H9 (cell line): Measurements from ENCODE around the gene BRI3BP. TPM values are rescaled to one million over a fixed set of nuclear protein-coding genes. Genes with fewer than 3 reads are reported as not detected.

ENCODE experiments used
- DNase-seq: peaks from one replicate; pipeline ENCODE4 v3.0.0-alpha.2; 2017
- H2AFZ ChIP-seq: one replicate; pipeline ENCODE4 v1.6.1; 2013; ENCODE audit warnings: mild to moderate bottlenecking, low read length, control low read depth, moderate library complexity
- H2AK5ac ChIP-seq: 2 replicates; pipeline ENCODE4 v1.6.1; 2013; ENCODE audit warnings: low read length, control low read depth, mixed read lengths; ENCODE audit not compliant: insufficient read length
- H2BK120ac ChIP-seq: one replicate; pipeline ENCODE4 v1.6.1; 2013; ENCODE audit warnings: low read depth, mild to moderate bottlenecking, low read length, control low read depth, inconsistent platforms; ENCODE audit not compliant: poor library complexity, severe bottlenecking
- H2BK12ac ChIP-seq: 2 replicates; pipeline ENCODE4 v1.6.1; 2013; ENCODE audit warnings: low read length, control low read depth, mixed read lengths, low read depth; ENCODE audit not compliant: insufficient read length
- H2BK15ac ChIP-seq: 2 replicates; pipeline ENCODE4 v1.6.1; 2013; ENCODE audit warnings: low read depth, low read length, control low read depth
- H2BK20ac ChIP-seq: one replicate; pipeline ENCODE4 v1.6.1; 2013; ENCODE audit warnings: low read depth, mild to moderate bottlenecking, low read length, control low read depth, inconsistent platforms; ENCODE audit not compliant: poor library complexity, severe bottlenecking
- H2BK5ac ChIP-seq: 2 replicates; pipeline ENCODE4 v1.6.1; 2013; ENCODE audit warnings: low read length, control low read depth, mixed read lengths; ENCODE audit not compliant: insufficient read length
- H3K14ac ChIP-seq: 2 replicates; pipeline ENCODE4 v1.6.1; 2013; ENCODE audit warnings: low read length, control low read depth; ENCODE audit not compliant: insufficient read depth
- H3K18ac ChIP-seq: 2 replicates; pipeline ENCODE4 v1.6.1; 2013; ENCODE audit warnings: low read depth, mild to moderate bottlenecking, mixed read lengths, low read length, control low read depth; ENCODE audit not compliant: insufficient read length
- H3K23ac ChIP-seq: 2 replicates; pipeline ENCODE4 v1.6.1; 2013; ENCODE audit warnings: low read length, control low read depth, mixed read lengths, low read depth; ENCODE audit not compliant: insufficient read length
- H3K23me2 ChIP-seq: 2 replicates; pipeline ENCODE4 v1.6.1; 2013; ENCODE audit warnings: low read depth, mild to moderate bottlenecking, mixed read lengths, low read length, control low read depth; ENCODE audit not compliant: insufficient read length, poor library complexity, severe bottlenecking
- H3K27ac ChIP-seq: 2 replicates; pipeline ENCODE4 v1.5.1; 2013; ENCODE audit warnings: low read length, control low read depth, mixed read lengths, low read depth; ENCODE audit not compliant: insufficient read length
- H3K27me3 ChIP-seq: 2 replicates; pipeline ENCODE4 v1.6.1; 2013; ENCODE audit warnings: low read length, control low read depth, inconsistent platforms; ENCODE audit not compliant: insufficient read depth
- H3K4ac ChIP-seq: 2 replicates; pipeline ENCODE4 v1.6.1; 2013; ENCODE audit warnings: low read depth, mild to moderate bottlenecking, control low read depth, inconsistent platforms, low read length, moderate library complexity
- H3K4me1 ChIP-seq: 2 replicates; pipeline ENCODE4 v1.6.1; 2013; ENCODE audit warnings: low read length, control low read depth, inconsistent platforms; ENCODE audit not compliant: insufficient read depth
- H3K4me2 ChIP-seq: 2 replicates; pipeline ENCODE4 v1.6.1; 2013; ENCODE audit warnings: low read length, control low read depth, mixed read lengths; ENCODE audit not compliant: insufficient read length, insufficient read depth
- H3K56ac ChIP-seq: 2 replicates; pipeline ENCODE4 v1.6.1; 2013; ENCODE audit warnings: low read depth, mild to moderate bottlenecking, mixed read lengths, low read length, control low read depth; ENCODE audit not compliant: insufficient read length
- H3K79me1 ChIP-seq: 2 replicates; pipeline ENCODE4 v1.6.1; 2013; ENCODE audit warnings: low read depth, mild to moderate bottlenecking, moderate library complexity, low read length, control low read depth, inconsistent platforms; ENCODE audit not compliant: insufficient read depth, poor library complexity, severe bottlenecking
- H3K79me2 ChIP-seq: 2 replicates; pipeline ENCODE4 v1.6.1; 2013; ENCODE audit warnings: low read length, control low read depth, inconsistent platforms; ENCODE audit not compliant: insufficient read depth
- H3K9ac ChIP-seq: 2 replicates; pipeline ENCODE4 v1.6.1; 2013; ENCODE audit warnings: low read length, control low read depth, mixed read lengths; ENCODE audit not compliant: insufficient read length; ENCODE audit errors: extremely low read depth
- H3K9me3 ChIP-seq: one replicate; pipeline ENCODE4 v1.6.1; 2013; ENCODE audit warnings: low read depth, low read length, inconsistent platforms; ENCODE audit not compliant: control insufficient read depth
- H3T11ph ChIP-seq: one replicate; pipeline ENCODE4 v1.6.1; 2013; ENCODE audit warnings: mild to moderate bottlenecking, low read length, control low read depth, inconsistent platforms
- H4K20me1 ChIP-seq: one replicate; pipeline ENCODE4 v1.6.1; 2013; ENCODE audit not compliant: control insufficient read depth, insufficient read length, insufficient read depth
- H4K5ac ChIP-seq: 2 replicates; pipeline ENCODE4 v1.6.1; 2013; ENCODE audit warnings: low read depth, mild to moderate bottlenecking, mixed read lengths, low read length, control low read depth; ENCODE audit not compliant: insufficient read length
- H4K8ac ChIP-seq: replicated peaks from 2 replicates; pipeline ENCODE4 v1.6.1; 2013; ENCODE audit warnings: low read length, control low read depth, mixed read lengths, low read depth; ENCODE audit not compliant: insufficient read length
- H4K91ac ChIP-seq: 2 replicates; pipeline ENCODE4 v1.6.1; 2013; ENCODE audit warnings: low read depth, mild to moderate bottlenecking, moderate library complexity, mixed read lengths, low read length, control low read depth; ENCODE audit not compliant: insufficient read length
- H3K27ac Mint-ChIP-seq, 3 experiments: 2 replicates in 2 of 3; 3 replicates in 1 of 3; pipeline ENCODE4 v1.8.0; 2020 to 2021; ENCODE audit warnings: mixed read lengths in 3 of 3, mild to moderate bottlenecking in 1 of 3, moderate library complexity in 1 of 3
- H3K27me3 Mint-ChIP-seq: 2 replicates; pipeline ENCODE4 v1.8.0; 2021; ENCODE audit warnings: low read depth, mild to moderate bottlenecking, moderate library complexity, mixed read lengths
- H3K36me3 Mint-ChIP-seq, 3 experiments: 2 replicates in 2 of 3; 3 replicates in 1 of 3; pipeline ENCODE4 v1.8.0; 2020 to 2021; ENCODE audit warnings: low read depth in 3 of 3, mixed read lengths in 3 of 3; ENCODE audit not compliant: insufficient read depth in 1 of 3
- H3K4me1 Mint-ChIP-seq, 2 experiments: 2 replicates each; pipeline ENCODE4 v1.8.0; 2020; ENCODE audit warnings: mixed read lengths in 2 of 2
- H3K4me3 Mint-ChIP-seq, 2 experiments: 2 replicates in 1 of 2; 3 replicates in 1 of 2; pipeline ENCODE4 v1.8.0; 2020 to 2021; ENCODE audit warnings: mild to moderate bottlenecking in 2 of 2, mixed read lengths in 2 of 2, moderate library complexity in 1 of 2
- H3K9me3 Mint-ChIP-seq, 2 experiments: 2 replicates in 1 of 2; 3 replicates in 1 of 2; pipeline ENCODE4 v1.8.0; 2020; ENCODE audit warnings: mild to moderate bottlenecking in 2 of 2, mixed read lengths in 2 of 2, moderate library complexity in 1 of 2
- WGBS: extraction: QIAGEN DNeasy Blood & Tissue Kit; methylation state at CpG from one replicate; pipeline ENCODE4 v1.1.7; 2013; ENCODE audit warnings: missing lambda C conversion rate, low lambda C conversion rate, mixed read lengths; ENCODE audit not compliant: insufficient read length; ENCODE audit errors: extremely low coverage; 5-methylcytosine and 5-hydroxymethylcytosine counted together
- total RNA-seq: library from RNA; stranded (reverse); gene quantifications from 2 replicates; pipeline ENCODE4 v1.2.1, GENCODE V29; 2021
- TF ChIP-seq, protein P1 (sequence below): fragments of 200-600 bp; sonication (generic); conservative IDR thresholded peaks from 3 replicates; pipeline ENCODE4 v1.8.0; 2021; ENCODE audit warnings: antibody characterized with exemption, mild to moderate bottlenecking

Gene BRI3BP
- total RNA-seq, 1 experiment from 2014 or later: 10.5 TPM

GRCh38 chr12:124949066-124949465 lies 44.4 kb upstream of the BRI3BP start:
- TF ChIP-seq, protein P1, sequence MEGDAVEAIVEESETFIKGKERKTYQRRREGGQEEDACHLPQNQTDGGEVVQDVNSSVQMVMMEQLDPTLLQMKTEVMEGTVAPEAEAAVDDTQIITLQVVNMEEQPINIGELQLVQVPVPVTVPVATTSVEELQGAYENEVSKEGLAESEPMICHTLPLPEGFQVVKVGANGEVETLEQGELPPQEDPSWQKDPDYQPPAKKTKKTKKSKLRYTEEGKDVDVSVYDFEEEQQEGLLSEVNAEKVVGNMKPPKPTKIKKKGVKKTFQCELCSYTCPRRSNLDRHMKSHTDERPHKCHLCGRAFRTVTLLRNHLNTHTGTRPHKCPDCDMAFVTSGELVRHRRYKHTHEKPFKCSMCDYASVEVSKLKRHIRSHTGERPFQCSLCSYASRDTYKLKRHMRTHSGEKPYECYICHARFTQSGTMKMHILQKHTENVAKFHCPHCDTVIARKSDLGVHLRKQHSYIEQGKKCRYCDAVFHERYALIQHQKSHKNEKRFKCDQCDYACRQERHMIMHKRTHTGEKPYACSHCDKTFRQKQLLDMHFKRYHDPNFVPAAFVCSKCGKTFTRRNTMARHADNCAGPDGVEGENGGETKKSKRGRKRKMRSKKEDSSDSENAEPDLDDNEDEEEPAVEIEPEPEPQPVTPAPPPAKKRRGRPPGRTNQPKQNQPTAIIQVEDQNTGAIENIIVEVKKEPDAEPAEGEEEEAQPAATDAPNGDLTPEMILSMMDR: no peak
- Histone ChIP-seq H3K9me3 (no peaks in the 10 kb centered on the region), H3K4me1 (no peaks in the 10 kb centered on the region), H3K14ac (no peak overlapping the region), H2BK12ac (no peak overlapping the region), H3K23me2 (no peaks in the 10 kb centered on the region), H3K56ac (no peak overlapping the region), H2BK20ac (no peak overlapping the region), H2AFZ (no peak overlapping the region), H2BK5ac (no peak overlapping the region), H3K4me2 (no peak overlapping the region), H4K8ac (no peak overlapping the region), H4K5ac (no peak overlapping the region), H3K23ac (no peak overlapping the region), H3K79me1 (no peaks in the 10 kb centered on the region), H2BK15ac (no peak overlapping the region), H3K27ac (no peak overlapping the region), H4K20me1 (no peaks in the 10 kb centered on the region), H3K79me2 (no peaks in the 10 kb centered on the region), H3K9ac (no peak overlapping the region), H2BK120ac (no peak overlapping the region), H3K18ac (no peak overlapping the region), H4K91ac (no peak overlapping the region), H3K27me3 (no peaks in the 10 kb centered on the region), H3T11ph (no peak overlapping the region), H3K4ac (no peak overlapping the region), H2AK5ac (no peak overlapping the region)
- no peaks in the 10 kb centered on the region for H3K4me1 Mint-ChIP-seq
- no peaks in the 10 kb centered on the region for H3K9me3 Mint-ChIP-seq
- H3K36me3 Mint-ChIP-seq: peaks cover 23 to 77% (median 56%) of the 10 kb centered on the region in 3 experiments; a peak in 6 of 7 replicates
- no peak for DNase-seq
- no peaks in the 10 kb centered on the region for H3K27me3 Mint-ChIP-seq
- no peak overlapping the region for H3K4me3 Mint-ChIP-seq
- WGBS: no CpG with 5 or more reads among the region's 12 CpGs
- peak overlapping the region in 2 of 3 experiments; percentile 27 to 91; a peak in 2 of 7 replicates for H3K27ac Mint-ChIP-seq
